ENCODE data around the gene ELAVL3.

GRCh38 chr19:11435833-11436313, 45.0 kb downstream of the ELAVL3 start:
- TF ChIP-seq CTCF (IDR thresholded peaks at IDR 0.05) = no peak
- no peak for TF ChIP-seq POLR2A (IDR thresholded peaks at IDR 0.05)

Measured in lower leg skin (tissue), 3 donors.